ENCODE results near the gene FAM168A. TPM values are rescaled to one million over a fixed set of nuclear protein-coding genes. Genes with fewer than 3 reads are reported as not detected.

The FAM168A gene
- polyA plus RNA-seq, 5 donors = 32.8 to 41.7 (median 38.3) TPM

DNA sequence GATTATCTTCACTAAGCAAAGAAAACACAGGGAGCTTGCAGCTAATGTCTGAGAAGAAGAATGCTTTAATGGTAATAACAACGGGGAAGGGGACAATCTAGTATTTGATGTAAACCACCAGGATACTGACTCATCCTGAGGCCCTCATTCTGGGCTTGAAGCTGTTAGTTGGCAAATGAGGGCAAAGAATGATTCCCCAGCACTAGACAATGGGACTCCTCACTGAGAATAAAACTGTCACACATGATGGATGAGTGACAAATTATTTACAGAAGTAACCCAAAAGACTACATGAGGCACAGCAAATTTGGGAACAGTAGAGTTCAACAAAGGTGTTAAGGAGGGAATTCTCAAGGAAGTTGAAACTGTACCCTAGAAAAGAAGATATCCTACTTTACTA, 76.3 kb downstream of the FAM168A start:
- DNase-seq = no peak

GRCh38 chr11:73520353-73521061, 77.4 kb downstream of the FAM168A start:
- no peak for DNase-seq

- no peak for DNase-seq
Observed at GRCh38 chr11:73519266-73519665, 78.6 kb downstream of the FAM168A start.

DNA sequence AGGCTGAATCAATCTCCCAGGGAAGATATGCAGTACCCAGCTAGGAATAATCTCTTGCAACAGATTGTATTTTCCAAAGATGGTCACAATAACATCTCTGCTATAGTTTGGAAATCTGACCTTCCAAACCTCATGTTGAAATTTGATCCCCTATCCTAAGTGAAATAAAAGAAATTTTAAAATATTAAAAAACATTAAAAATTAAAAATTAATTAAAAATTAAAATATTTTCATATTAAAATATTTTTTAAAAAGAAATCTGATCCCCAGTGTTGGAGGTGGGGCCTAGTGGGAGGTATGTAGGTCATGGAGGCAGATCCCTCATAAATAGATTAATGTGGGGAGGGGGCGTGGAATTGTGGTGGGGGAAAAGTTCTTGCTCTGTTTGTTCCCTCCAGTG, 79.7 kb downstream of the FAM168A start:
- no peak for DNase-seq

GRCh38 chr11:73516080-73516479, 81.8 kb downstream of the FAM168A start:
- DNase-seq = no peak

DNA sequence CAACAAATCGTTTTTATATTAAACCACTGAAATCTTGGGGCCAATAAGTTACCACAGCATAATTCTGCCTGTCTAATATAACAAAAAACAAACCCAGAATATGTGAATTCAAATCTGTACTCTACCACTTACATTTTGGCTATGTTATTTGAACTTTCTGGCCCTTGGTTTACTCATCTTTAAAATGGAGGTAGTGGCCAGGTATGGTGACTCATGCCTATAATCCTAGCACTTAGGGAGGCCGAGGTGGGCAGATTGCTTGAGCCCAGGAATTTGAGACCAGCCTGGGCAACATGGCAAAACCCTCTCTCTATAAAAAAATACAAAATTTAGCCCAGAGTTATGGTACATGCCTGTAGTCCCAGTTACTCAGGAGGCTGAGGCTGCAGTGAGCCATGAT, 84.2 kb downstream of the FAM168A start:
- DNase-seq = no peak

GRCh38 chr11:73510877-73511276, 87.0 kb downstream of the FAM168A start:
- DNase-seq = no peak

DNA sequence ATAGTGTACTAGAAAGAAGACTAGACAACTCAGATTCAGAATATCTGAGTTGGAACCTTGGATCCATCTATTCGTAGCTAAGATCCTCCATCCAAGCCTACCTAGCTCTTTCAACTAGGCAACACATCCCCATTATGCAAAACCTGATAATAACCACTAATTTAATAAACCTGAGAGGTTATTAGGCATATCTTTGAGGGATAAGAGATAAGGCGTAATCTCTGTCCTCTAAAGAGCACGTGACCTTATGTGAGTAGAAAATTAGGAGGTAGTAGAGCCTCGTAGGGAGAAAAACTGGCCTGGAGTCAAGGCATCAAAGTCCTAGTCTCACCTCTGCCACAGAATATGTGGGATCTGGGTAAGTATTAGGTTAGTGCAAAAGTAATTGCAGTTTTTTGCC, 87.8 kb downstream of the FAM168A start:
- no peak for DNase-seq

- no peak for DNase-seq
Observed at GRCh38 chr11:73509188-73509587, 88.7 kb downstream of the FAM168A start.

DNA sequence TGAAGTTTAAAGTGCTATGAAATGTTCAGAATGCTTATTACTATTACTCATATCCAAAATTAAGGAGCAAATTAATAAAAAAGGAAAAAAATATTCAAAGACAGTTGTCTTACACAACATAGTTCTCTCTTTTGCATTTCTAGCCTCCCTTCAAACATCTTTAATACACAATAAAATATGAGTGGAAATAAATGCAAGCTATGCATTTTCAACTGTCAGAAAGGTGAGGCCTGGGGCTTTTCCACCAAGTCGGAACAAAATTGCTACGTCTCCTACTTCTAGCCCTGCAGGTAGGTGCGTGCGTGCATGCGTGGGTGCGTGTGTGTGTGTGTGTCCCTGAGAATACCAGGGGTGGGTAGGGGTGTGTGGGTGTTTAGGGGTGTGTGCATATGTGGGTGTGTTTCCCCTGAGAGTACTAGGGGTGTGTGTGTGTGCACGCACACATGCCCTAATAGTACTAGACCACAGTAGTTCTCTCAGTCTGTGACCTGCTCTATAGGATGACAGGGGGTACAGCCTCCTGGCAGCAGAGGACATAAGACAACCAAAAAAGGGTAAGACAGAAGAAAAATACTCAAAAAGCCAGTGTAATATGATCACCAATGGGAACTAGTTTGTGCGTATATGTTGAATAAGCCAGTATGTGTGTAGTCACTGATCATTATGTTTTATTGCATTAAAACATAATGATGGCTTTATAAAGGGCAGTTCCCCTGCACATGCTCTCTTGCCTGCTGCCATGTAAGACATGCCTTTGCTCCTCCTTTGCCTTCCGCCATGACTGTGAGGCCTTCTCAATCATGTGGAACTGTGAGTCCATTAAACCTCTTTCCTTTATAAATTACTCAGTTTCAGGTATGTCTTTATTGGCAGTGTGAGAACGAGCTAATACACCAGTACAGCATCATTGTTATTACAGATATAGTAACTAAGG, 89.4 kb downstream of the FAM168A start:
- DNase-seq = no peak

DNA sequence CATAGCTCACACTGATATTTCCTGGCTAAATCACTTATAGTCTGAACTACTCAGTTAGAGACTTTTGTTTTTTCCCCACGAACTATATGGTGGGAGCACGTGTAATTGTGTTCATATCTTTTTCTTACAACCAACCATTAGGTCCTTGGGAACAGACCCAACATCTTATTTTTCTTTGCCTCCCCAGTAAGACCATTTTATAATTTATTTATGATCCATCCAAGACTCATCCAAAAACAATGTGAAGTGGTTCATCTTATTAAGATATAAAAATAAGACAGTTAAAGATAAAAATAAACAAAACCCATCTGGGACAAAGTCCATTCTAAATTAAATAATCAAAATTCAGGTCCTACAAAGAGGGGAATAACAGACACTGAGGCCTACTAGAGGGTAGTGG, 90.8 kb downstream of the FAM168A start:
- DNase-seq = no peak

DNA sequence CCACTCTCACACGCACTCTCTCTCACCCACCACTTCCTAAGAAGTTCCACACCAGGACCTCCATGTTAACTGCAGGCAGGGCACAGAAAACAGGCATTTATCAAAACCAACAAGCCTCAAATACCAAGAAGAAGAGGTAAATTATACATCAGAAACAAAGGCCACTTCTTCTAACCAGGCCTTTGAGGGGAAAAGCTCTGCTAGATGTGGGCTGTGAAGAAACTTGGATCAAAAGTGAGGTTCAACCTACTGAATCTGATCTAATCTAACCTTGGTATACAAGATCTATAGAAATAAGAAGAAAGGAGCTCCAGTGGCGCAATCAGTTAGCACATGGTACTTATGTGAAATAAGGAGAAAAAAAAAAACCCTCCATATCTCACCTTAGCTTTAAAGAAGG, 91.9 kb downstream of the FAM168A start:
- no peak for DNase-seq

- DNase-seq = no peak
Observed at GRCh38 chr11:73498343-73498742, 99.6 kb downstream of the FAM168A start.

- no peak for DNase-seq
Observed at GRCh38 chr11:73496134-73496533, 101.8 kb downstream of the FAM168A start.

GRCh38 chr11:73495731-73496130, 102.2 kb downstream of the FAM168A start:
- DNase-seq = no peak

GRCh38 chr11:73493956-73494598, 103.8 kb downstream of the FAM168A start:
- DNase-seq = no peak

GRCh38 chr11:73481626-73482025, 116.3 kb downstream of the FAM168A start:
- DNase-seq = no peak

GRCh38 chr11:73480677-73481076, 117.2 kb downstream of the FAM168A start:
- peak in 1 of 2 donors; percentile 36 for DNase-seq

GRCh38 chr11:73478737-73479347, 119.1 kb downstream of the FAM168A start:
- DNase-seq = no peak

DNA sequence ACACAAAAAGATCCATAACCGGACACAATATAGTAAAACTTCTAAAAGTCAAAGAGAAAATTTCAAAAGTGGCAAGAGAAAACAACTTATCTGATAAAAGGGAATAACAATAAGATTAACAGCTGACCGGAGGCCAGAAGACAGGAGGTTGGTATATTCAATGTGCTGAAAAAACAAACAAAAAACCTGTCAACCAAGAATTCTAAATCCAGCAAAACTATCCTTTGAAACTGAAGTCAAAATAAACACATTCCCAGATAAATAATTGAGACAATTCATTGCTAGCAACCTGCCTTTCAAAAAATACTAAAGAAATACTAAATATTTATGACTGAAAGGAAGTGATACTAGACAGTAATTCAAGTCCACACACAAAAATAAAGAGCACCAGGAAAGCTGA, 120.4 kb downstream of the FAM168A start:
- DNase-seq = no peak

DNA sequence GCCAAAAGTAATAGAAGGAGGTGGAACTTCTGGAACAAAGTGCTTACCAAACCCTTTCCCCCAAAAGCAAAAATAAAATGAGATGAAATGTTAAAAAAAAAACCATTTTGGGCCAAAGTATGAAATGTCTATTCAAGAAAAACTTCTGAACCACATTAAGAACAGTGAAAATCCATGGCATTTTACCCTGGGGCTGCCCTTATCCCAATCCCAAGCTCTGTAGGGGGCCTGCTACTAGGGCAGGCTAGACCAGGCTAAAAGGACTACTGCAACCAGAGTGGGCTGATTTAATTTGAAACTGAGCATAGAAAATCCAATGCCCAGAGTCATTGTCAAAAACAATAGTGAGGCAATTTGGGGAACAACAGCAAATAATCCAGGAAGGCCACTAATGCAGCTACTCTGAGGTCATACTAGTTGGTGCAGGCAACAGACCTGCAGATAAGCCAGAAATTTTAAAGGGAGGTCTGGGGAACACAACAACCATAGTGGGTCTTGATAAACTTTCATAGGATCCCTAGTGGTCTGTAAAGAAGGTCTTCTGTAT, 122.3 kb downstream of the FAM168A start:
- DNase-seq = no peak

- DNase-seq = no peak
Observed at GRCh38 chr11:73473252-73473651, 124.7 kb downstream of the FAM168A start.
